Activated CD8-positive, alpha-beta memory T cell treated with anti-CD3 and anti-CD28 coated beads, Interleukin-2, amount 50 U/mL, for 1 hour (primary cell): Measurements from ENCODE around the gene TGDS.
"Not testable (repeated sequence)": the region's sequence is repeated elsewhere in the genome, so short reads cannot be mapped to it uniquely, and the experiment has no call there.

ENCODE experiments used
- DNase-seq: peaks from one replicate; pipeline ENCODE4 v3.0.0-alpha.2; 2020; ENCODE audit errors: extremely low read depth

Gene TGDS

GRCh38 chr13:94550062-94550738 is 45.8 kb downstream of the TGDS start:
- DNase-seq: no peak

GRCh38 chr13:94549232-94550061 is 46.5 kb downstream of the TGDS start:
- peak; percentile 78 for DNase-seq

- peak; percentile 12 for DNase-seq
Measured at GRCh38 chr13:94548821-94549231, 47.1 kb downstream of the TGDS start.

GRCh38 chr13:94548382-94548781 is 47.6 kb downstream of the TGDS start:
- no peak for DNase-seq

GRCh38 chr13:94546061-94546839 is 49.7 kb downstream of the TGDS start:
- no peak for DNase-seq

- DNase-seq: no peak
Measured at GRCh38 chr13:94544922-94545321, 51.0 kb downstream of the TGDS start.

GRCh38 chr13:94542917-94543316 is 53.0 kb downstream of the TGDS start:
- DNase-seq: no peak

GRCh38 chr13:94537740-94538630 is 58.0 kb downstream of the TGDS start:
- no peak for DNase-seq

GRCh38 chr13:94535775-94536174 is 60.2 kb downstream of the TGDS start:
- DNase-seq: no peak

GRCh38 chr13:94535231-94535630 is 60.7 kb downstream of the TGDS start:
- no peak for DNase-seq

- no peak for DNase-seq
Measured at GRCh38 chr13:94534166-94534565, 61.8 kb downstream of the TGDS start.

- not testable (repeated sequence) for DNase-seq
Measured at GRCh38 chr13:94532278-94532677, 63.7 kb downstream of the TGDS start.

GRCh38 chr13:94526956-94527355 is 69.0 kb downstream of the TGDS start:
- DNase-seq: not testable (repeated sequence)

- DNase-seq: no peak
Measured at GRCh38 chr13:94525781-94526180, 70.2 kb downstream of the TGDS start.

- no peak for DNase-seq
Measured at GRCh38 chr13:94524407-94524806, 71.5 kb downstream of the TGDS start.
